Activated CD8-positive, alpha-beta memory T cell treated with anti-CD3 and anti-CD28 coated beads, Interleukin-2, amount 50 U/mL, for 1 hour (primary cell): Measurements from ENCODE around the gene ATG9A.
A peak's percentile ranks its signal among the peaks of the same experiment; 100 is the strongest.
"Not testable (repeated sequence)": the region's sequence is repeated elsewhere in the genome, so short reads cannot be mapped to it uniquely, and the experiment has no call there.

ENCODE experiments used
- DNase-seq: peaks from one replicate; pipeline ENCODE4 v3.0.0-alpha.2; 2020; ENCODE audit errors: extremely low read depth

The ATG9A gene

DNA sequence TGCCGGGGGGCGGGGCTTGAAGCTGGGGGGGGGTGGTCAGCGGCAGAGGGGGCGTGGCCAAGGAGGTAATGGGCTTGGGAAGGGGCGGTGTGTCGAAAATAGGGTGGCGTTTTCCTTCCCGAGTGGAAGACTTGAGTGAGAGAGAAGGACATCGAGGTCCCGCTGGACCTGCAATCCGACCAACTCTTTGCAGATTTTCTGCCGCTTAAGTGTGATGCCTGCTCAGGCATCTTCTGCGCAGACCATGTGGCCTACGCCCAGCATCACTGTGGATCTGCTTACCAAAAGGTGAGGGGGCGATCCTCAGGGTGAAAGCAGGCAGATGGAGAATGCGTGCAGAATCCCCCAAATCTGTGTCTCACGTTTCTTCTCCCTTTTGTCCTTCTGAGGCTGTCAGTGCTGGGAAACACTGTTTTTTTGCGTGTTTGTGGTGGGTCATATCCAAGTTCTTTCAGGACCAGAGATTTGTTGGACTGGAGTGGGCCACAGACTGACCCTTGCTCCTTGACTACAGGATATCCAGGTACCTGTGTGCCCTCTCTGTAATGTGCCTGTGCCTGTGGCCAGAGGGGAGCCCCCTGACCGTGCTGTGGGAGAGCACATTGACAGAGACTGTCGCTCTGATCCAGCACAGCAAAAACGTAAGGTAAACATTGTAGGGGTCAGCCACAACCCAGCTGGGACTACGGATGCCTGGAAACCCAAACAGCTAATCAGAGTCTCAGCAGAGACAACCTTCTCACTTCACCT, 22.1 kb downstream of the ATG9A start:
- DNase-seq: no peak

DNA sequence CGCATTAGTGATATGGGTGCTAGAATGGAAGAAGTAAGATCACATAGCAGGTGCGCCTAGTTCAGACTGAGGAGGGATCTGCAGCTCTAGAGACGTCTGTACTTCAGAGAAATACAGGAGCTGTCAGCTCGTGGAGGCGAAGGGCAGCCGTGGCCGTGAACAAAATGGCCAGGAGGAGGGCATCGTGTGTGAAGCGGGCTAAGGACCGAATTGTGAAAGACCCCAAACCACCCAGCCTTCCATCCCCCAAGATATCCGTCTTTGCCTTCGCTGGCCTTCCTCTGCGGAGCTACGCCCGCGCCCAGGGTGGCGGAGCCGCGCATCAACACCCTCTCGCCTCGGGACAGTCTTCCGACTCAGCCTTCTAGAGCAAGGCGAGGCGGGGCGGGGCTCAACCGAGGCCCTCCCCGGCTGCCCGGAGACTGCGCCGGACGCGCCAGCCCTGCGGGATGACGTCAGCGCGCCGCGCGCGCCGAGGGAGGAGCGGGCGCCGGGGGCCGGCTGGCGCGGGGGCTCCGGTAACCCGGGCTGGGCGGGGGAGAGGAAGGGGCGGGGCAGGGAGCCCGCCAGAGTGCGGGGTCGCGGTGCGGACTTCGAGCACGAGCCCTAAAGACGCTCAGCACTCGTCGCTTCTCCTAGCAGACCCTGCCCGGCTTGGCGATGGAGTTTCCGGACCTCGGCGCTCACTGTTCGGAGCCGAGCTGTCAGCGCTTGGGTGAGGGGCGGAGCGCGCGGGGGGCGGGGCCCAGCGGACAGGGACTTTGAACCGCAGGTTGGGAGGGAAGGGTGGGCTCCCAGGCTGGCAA, 22.9 kb downstream of the ATG9A start, which contains the start of gene ZFAND2B:
ZFAND2B (plus strand) TSS at position 455 of the 806 bp plus-strand sequence; CDS start at position 661, 206 bp downstream.
- DNase-seq: peak; percentile 87

DNA sequence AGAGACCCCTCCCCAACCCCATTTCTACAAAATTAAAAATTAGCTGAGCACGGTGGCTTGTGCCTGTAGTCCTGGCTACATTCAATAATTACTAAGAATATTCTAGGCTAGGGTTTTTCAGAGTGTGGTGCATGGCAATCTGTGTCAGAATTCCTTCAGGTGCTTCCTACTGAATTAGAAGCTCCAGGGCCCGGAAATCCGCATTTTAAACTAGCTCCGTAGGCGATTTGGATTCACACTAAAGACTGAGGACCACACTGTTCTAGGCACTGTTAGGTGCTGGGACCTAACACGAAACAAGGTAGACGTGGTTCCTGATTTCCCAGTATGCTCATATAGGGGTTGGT, 23.5 kb downstream of the ATG9A start:
- no peak for DNase-seq

DNA sequence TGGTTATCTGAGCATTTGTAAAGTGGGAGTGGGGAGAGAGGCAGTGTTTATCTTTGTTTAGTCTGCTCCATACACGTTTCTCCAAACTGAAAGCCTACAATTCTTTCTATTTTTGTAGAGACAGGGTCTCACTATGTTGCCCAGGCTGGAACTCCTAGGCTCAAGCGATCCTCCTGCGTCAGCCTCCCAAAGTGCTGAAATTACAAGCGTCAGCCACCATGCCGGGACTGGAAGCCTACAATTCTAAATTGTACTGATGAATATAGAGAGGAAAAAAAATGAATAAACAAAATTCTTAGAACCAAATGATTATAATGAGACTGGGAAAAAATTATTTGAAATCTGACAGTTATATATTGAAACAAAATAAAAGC, 24.3 kb downstream of the ATG9A start:
- no peak for DNase-seq

DNA sequence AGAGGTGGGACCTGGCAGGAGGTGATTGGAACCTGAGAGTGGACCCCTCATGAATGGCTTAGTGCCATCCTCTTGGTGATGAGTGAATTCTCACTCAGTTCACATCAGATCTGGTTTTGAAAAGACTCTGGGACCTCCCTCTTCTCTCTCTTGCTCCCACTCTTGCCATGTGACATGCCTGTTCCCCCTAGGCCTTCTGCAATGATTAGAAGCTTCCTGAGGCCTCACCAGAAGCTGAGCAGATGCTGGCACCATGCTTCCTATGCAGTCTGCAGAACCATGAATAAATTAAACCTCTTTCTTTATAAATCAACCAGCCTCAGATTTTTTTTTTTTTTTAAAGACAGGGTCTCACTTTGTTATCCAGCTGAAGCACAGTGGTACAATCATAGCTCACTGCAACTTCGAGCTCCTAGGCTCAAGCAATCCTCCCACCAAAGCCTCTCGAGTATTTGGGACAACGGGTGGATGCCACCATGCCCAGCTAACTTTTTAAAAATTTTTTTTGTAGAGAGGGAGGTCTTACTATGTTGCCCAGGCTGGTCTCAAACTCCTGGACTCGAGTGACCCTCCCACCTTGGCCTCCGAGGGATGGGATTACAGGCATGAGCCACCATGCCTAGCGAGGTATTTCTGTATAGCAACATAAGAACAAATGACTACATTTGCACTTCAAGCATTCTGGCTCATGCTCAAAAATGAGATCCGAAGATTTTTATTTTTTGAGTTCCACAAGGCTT, 24.8 kb downstream of the ATG9A start:
- DNase-seq: no peak

DNA sequence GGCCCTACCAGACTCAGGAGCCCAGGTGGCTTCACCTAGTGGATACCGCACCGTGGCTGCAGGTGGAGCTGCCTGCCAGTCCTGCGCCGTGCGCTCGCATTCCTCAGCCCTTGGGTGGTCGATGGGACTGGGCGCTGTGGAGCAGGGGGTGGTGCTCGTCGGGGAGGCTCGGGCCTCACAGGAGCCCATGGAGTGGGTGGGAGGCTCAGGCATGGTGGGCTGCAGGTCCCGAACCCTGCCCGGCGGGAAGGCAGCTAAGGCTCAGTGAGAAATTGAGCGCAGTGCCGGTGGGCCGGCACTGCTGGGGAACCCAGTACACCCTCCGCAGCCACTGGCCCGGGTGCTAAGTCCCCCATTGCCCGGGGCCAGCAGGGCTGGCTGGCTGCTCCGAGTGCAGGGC, 28.1 kb downstream of the ATG9A start:
- DNase-seq: not testable (repeated sequence)

DNA sequence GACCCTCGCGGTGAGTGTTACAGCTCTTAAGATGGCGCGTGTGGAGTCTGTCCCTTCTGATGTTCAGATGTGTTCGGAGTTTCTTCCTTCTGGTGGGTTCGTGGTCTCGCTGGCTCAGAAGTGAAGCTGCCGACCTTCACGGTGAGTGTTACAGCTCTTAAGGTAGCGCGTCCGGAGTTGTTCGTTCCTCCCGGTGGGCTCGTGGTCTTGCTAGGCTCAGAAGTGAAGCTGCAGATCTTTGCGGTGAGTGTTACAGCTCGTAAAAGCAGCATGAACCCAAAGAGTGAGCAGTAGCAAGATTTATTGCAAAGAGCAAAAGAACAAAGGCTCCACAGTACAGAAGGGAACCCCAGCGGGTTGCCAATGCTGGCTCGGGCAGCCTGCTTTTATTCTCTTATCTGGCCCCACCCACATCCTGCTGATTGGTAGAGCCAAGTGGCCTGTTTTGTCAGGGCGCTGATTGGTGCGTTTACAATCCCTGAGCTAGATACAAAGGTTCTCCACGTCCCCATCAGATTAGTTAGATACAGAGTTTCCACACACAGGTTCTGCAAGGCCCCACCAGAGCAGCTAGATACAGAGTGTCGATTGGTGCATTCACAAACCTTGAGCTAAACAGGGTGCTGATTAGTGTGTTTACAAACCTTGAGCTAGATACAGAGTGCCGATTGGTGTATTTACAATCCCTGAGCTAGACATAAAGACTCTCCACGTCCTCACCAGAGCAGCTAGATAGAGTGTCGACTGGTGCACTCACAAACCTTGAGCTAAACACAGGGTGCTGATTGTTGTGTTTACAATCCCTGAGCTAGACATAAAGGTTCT, 28.7 kb downstream of the ATG9A start:
- DNase-seq: not testable (repeated sequence)

DNA sequence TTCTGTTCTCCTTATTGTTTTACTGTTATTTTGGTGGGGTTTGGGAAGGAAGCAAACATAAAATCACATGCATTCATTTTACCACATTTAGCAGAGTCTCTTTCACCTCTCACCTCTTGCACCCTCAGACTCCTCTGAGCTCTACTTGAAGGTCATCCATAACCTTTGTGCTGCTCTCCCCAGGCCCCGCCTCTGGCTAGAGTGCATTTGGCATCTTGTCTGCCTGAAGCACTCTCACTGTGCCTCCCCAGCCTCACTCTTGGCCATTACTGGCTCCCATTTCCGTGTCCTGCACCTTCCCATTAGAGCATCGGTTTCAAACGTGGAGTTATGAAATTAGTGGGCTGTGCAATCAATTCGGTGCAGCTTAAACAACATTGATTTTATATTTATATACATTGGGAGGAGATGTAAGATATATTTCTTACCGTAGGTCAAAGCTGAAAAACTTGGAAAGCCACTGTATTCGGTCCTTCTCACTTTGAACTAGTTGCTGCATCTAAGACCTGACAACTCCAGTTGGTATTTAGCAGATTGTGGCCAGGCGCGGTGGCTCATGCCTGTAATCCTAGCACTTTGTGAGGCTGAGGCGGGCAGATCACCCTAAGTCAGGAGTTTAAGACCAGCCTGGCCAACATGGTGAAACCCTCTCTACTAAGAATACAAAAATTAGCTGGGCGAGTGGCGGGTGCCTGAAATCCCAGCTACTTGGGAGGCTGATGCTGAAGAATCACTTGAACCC, 29.8 kb downstream of the ATG9A start:
- no peak for DNase-seq

DNA sequence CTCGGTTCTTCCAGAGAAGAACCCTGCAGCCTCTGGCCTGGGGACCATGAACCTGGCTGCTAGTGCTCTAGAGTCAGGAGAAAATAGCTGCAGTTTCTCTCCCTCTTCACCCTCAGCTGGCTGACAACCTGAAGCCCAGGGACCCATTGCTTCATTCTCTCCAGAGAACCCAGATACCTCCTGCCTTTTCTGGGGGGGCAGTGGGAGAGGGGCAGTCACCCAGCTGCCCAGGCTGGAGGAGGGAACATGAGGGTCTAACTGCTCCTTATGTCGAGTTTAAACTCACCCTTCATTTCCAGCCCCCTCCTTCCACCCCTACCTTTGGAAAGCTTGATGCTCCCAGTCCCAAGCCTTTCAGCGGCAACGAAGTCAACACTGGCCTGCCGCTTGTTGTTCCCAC, 30.5 kb downstream of the ATG9A start:
- DNase-seq: no peak

DNA sequence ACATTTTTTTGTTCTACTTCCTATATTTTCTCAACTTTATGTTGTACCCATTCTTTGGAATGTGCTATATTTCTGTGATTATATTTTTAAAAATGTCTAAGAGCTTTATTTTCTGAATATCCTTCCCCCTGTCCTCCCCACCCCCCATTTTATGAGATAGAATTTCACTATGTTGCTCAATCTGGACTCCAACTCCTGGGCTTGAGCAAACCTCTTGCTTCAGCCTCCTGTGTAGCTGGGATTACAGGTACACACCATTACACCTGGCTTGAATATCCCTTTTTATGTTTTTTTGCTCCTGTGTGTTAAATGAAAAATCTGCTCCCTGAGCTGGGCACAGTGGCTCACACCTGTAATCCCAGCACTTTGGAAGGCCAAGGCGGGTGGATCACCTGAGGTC, 32.0 kb downstream of the ATG9A start:
- DNase-seq: no peak

DNA sequence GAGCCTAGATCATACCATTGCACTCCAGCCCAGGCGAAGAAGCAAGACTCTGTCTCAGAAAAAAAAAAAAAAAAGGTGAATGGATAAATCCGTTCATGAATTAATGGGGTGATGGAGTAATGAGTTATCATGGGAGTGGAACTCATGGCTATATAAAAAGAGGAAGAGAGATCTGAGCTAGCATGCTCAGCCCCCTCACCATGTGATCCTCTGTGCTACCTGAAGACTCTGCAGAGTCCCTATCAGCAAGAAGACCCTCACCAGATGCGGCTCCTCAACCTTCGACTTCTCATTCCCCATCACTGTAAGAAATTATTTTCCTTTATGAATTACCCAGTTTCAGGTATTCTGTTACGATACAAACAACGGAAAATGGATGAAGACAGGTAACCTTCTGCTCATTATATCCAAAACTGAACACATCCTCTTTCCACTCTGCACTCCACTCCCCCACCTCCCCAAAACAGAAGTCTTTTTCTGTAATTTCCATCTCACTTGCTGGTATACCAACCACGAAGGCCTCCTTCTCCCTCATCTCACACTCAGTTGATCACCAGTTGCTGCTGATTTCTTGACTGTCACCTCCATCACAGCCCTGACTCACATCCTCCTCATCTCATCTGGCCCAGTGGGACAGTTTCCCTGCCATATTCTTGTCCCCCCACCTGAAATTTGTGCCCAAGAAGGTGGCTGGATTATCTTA, 42.5 kb downstream of the ATG9A start:
- no peak for DNase-seq

DNA sequence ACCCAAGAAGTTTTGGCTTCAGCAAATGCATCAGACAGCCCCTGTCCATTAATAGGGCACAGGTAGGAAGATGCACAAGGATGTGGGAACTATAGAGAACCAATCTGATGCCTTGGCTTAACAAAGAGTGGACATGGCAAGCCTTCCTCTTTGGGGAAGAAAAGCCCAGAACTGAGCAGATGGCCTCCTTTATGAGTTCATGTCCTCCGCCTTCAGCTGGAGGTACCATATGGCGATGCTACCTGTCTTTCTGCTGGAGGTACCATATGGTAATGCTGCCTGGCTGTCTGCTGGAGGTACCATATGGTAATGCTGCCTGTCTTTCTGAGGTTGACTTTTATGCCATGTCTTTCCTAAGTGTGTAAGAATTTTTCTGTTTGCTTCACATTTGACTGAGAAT, 45.3 kb downstream of the ATG9A start:
- DNase-seq: no peak

DNA sequence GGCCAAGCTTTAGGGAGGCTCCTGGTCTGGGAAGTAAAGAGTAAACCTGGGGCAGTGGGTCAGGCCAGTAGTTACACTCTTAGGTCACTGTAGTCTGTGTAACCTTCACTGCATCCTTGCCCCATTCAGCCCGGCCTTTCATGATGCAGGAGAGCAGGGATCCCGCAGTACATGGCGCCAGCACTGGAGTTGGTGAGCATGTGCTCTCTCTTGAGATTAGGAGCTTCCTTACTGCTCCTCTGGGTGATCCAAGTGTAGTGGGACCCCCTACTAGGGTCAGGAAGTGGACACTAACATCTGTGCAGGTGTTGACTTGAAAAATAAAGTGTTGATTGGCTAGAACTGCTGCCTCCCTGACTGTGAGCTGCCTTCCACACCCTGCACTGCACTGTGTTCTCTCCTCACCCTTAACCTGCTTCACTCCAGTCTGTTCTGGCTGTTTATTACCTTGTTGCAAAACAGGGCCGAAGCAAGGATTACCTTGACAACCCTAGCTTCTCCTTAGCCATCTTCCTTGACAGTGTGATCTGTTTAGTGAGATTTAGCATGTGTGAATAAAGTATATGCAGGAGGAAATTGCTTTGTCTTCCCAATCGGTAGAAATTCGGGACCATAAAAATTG, 46.2 kb downstream of the ATG9A start:
- no peak for DNase-seq

DNA sequence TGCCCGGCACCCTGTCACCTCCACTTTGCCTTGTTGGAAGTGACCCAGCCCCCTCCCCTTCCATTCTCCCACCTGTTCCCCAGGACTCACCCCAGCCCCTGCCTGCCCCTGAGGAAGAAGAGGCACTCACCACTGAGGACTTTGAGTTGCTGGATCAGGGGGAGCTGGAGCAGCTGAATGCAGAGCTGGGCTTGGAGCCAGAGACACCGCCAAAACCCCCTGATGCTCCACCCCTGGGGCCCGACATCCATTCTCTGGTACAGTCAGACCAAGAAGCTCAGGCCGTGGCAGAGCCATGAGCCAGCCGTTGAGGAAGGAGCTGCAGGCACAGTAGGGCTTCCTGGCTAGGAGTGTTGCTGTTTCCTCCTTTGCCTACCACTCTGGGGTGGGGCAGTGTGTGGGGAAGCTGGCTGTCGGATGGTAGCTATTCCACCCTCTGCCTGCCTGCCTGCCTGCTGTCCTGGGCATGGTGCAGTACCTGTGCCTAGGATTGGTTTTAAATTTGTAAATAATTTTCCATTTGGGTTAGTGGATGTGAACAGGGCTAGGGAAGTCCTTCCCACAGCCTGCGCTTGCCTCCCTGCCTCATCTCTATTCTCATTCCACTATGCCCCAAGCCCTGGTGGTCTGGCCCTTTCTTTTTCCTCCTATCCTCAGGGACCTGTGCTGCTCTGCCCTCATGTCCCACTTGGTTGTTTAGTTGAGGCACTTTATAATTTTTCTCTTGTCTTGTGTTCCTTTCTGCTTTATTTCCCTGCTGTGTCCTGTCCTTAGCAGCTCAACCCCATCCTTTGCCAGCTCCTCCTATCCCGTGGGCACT, 46.9 kb downstream of the ATG9A start:
- DNase-seq: no peak

DNA sequence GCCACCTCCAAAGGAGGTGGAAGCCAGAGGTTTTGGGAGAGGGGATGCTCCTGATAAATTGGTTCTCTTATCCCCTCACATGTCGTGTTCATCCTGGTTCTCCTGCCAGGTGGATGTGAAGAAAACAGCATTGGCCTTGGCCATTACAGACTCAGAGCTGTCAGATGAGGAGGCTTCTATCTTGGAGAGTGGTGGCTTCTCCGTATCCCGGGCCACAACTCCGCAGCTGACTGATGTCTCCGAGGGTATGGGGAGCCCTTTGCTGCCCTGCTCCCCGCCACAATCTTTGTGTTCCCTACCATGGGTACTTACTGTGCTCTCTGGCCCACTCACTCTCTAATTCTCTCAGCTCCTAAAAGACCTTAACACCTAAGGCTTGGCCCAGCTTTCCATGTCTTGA, 47.9 kb downstream of the ATG9A start:
- no peak for DNase-seq

DNA sequence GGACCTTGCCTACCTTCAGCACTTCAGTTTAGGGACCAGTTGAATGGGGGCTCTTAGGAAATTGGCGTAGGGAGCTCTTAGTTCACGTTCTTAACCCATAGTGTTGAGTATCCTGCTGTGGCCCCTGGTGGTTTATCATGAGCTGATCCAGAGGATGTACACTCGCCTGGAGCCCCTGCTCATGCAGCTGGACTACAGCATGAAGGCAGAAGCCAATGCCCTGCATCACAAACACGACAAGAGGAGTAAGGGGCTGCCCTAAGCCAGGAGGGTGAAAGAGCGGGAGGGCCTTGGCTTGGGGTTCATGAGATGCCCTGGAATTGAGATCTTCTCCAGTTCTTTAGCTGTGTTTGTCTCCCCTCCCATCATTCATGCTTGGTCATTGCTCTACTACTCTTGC, 48.5 kb downstream of the ATG9A start:
- no peak for DNase-seq

DNA sequence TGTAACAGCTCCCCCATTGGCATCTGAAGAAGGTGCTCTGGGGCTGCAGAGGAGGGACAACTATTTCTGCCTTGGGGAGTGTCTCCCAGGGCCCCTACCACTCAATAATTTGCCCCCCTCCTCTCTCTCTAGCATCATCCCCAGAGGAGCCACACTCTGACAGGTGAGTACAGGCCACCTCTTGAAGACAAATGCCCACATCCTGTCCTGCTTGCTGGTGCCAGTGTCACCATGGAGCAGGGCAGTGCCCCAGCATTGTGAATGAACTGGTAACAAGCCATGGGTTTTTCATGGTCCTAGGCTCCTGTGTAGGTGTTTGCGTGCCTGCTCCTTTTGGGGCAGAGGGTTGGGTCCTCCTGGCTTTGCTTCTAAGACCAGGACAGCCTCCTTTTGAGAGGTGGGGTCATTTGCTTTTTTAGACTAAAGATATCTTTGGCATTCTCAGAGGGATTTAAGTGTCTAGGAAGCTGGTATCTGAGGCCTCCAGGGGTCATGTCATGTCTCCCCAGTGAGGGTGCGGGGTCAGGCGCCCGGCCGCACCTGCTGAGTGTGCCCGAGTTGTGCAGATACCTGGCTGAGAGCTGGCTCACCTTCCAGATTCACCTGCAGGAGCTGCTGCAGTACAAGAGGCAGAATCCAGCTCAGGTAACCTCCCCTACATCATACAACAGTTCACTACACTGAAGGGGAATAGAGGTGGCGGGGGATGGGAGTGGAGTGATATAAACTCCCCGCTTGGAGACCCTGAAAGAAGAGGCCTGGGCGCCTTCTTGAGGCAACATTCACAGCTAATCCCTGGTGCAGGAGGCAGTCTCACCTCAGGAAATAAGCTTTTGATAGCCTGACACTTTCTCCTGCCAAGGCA, 49.6 kb downstream of the ATG9A start:
- DNase-seq: no peak
